Inflammatory macrophage treated with lipopolysaccharide for 1 hour (primary cell): ENCODE data around the gene TSFM.
"Not testable (repeated sequence)": the region's sequence is repeated elsewhere in the genome, so short reads cannot be mapped to it uniquely, and the experiment has no call there.

Experiments used
- DNase-seq, 2 donors: peaks; one replicate each; pipeline ENCODE4 v3.0.0-alpha.2; 2020 to 2022

Gene TSFM

GRCh38 chr12:57763881-57764661 is 18.5 kb upstream of the TSFM start:
- no peak for DNase-seq

GRCh38 chr12:57764662-57765002 is 18.0 kb upstream of the TSFM start:
- no peak for DNase-seq

- DNase-seq = peak; percentile 45 to 49
Observed at GRCh38 chr12:57765003-57765697, 17.4 kb upstream of the TSFM start.

GRCh38 chr12:57765698-57766463 is 16.7 kb upstream of the TSFM start:
- DNase-seq = peak; percentile 31 to 48

DNA sequence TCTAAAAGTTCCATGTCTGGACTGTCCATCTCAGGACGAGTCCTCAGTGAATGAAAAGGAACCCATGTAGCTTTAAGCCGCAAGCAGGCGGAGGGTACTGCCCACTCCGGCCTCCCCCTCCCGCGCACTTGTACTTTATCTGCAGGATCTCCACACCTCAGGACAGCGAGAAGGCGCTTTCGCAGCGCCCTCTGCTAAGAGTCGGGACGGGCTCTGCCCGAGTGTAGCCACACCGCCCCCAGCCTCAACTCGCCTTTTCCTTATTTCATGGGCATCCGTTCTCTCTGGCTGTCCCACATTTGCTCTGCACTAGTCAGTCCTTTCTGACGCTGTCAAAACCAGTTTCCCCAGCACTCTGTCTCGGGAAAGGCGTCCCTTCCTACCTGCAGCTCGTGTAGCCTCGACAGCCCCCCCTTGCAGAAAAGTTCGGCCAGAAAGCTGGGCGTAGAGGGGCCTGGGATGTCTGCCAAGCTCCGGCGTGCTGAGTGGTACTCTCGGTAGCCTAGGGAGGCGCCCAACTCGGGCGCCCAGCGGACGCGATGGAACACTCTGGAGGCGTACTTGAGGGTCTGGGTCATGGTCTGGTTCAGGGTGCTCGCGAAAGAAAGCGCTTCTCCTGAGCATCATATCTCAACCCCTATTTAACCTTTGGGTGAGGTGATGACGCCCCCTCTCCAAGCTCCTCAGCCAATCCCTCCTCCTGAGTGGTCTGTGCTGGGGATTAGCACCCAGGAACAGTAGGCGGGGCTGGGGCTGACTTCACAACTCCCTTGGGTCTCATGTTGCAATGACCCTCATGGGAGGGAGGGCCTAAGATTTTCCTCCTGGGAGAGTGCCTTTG is 15.9 kb upstream of the TSFM start, which contains the start of gene CYP27B1:
CYP27B1 (minus strand) TSS at position 615 of the 841 bp plus-strand sequence; CDS start at position 578, 37 bp downstream.
- DNase-seq = peak in 1 of 2 donors; percentile 80

GRCh38 chr12:57767305-57767698 is 15.3 kb upstream of the TSFM start:
- DNase-seq = peak in 1 of 2 donors; percentile 49

DNA sequence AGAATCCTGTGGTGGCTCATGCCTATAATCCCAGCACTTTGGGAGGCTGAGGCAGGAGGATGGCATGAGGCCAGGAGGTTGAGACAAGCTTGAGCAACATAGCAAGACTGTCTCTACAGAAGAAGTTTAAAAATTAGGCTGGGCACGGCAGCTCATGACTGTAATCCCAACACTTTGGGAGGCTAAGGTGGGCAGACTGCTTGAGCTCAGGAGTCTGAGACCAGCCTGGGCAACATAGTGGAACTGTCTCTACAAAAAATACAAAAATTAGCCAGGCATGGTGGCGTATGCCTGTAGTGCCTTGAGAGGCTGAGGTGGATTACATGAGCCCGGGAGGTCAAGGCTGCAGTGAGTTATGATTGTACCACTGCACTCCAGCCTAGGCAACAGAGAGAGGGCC is 14.7 kb upstream of the TSFM start:
- no peak for DNase-seq

GRCh38 chr12:57769594-57769993 is 13.0 kb upstream of the TSFM start:
- DNase-seq = no peak

- DNase-seq = peak; percentile 51 to 67
Observed at GRCh38 chr12:57770734-57771133, 11.9 kb upstream of the TSFM start.

GRCh38 chr12:57771236-57771872 is 11.2 kb upstream of the TSFM start:
- DNase-seq = peak; percentile 97 to 99

DNA sequence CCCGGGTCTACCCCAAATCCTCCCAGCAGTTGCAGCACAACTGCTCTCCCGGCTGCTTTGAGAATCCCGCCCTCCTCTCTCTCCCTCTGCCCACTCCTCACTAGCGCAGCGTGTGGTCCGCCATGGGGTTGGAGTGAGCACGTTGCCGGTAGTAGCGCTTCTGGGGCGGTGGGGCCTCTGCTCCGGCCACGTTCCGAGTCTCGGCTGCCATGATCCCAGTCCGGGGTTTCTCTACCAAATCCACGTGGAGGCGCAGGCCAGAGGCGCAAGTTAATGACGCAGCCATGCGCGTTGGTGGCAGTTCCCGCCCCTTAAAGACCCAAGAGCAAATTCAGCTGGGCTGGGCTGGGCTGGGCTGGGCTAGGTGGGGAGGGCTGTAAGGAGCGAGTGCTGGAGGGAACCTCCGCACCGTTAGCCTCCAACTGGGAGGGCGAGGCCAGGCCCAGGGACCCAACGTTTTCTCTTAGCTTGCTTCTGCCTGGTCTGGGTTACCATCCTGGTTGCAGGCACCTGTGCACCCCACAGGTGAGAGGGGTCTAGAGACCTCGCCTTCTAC is 10.6 kb upstream of the TSFM start, which contains the start of gene METTL1:
METTL1 (minus strand) TSS at position 233 of the 556 bp plus-strand sequence; CDS start at position 211, 22 bp downstream.
- DNase-seq = peak; percentile 96 to 98

GRCh38 chr12:57772429-57773322 is 9.9 kb upstream of the TSFM start, which contains the start of gene EEF1AKMT3:
EEF1AKMT3 (plus strand) TSS chr12:57772614; CDS start chr12:57772725, 111 bp downstream.
- peak in 1 of 2 donors; percentile 66 for DNase-seq

DNA sequence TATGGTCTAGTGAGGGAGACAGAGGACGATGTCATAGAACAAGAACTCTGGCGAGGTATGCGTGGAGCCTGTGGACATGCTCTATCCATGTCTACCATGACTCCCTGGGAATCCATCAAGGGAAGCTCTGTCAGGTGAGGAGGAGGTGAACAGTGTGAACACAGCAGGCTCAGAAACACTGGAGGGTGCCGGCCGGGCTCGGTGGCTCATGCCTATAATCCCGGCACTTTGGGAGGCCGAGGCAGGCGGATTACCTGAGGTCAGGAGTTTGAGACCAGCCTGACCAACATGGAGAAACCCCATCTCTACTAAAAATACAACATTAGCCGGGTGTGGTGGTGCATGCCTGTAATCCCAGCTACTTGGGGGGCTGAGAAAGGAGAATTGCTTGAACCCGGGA is 8.0 kb upstream of the TSFM start:
- not testable (repeated sequence) for DNase-seq

DNA sequence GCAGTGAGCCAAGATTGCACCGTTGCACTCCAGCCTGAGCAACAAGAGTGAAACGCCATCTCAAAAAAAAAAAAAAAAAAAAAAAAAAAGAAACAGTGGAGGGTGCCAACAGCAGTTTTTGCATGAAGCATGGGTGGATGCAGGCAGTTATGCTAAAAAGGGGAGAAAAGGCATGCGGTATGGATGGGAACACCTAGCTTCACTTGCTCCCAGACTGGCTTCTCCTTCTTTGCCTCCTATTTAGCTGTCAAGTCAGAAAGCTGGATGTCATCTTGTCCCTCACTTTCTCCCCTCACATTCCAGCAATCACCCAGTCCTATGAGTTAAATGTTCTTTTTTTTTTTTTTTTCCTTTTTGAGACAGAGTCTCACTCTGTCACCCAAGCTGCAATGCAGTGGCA is 7.5 kb upstream of the TSFM start:
- no peak for DNase-seq

GRCh38 chr12:57775563-57776246 is 6.9 kb upstream of the TSFM start:
- DNase-seq = peak; percentile 70 to 83

DNA sequence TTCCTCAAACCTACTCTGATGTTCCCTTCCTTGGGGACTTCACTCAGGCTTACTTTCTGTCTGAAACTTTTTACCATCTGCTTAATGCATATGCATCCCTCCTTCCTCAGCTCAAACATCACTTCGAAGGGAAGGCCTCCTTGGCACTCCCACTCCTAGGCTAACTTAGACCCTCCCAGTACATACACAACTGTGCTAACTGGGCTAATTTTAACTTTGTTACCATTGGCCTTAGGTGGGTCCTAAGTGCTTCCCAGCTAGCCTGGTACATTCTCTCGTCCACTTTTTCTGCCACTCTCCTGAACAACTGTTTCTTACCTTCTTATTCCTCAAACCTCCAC is 6.4 kb upstream of the TSFM start:
- DNase-seq = no peak

DNA sequence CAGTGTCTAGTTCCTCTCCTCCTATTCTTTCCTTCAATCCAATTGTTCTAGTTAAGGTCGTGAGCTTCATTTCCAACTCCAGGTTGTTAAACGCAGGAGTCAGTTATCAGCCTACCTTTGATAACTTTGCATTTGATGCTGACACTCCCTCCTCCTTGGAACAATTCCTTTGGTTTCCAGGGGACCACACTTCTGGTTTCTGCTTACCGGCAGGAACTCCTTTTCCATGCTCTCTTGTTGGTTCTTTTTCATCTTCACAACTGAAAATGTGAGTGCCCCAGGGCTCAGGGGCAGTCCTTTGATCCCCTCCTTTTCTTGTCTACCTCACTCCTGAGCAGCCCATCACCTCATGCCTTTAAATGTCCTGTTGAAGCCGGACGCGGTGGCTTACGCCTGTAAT is 5.2 kb upstream of the TSFM start:
- DNase-seq = no peak

DNA sequence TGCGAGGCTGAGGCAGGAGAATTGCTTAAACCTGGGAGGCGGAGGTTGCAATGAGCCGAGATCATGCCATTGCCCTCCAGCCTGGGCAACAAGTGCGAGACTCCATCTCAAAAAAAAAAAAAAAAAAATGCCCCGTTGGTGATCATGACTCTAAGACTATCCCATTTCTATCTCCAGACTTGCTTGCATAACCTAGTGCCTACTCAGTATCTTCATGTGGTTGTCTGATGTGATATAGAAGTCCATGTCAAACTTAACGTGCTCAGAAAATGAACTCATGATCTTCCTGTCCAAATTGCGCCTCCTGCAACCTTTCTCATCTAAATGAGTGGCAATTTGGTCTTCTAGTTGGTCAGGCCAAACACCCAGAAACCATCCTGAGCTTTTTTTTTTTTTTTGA is 4.7 kb upstream of the TSFM start:
- DNase-seq = peak in 1 of 2 donors; percentile 66

GRCh38 chr12:57779736-57780135 is 2.9 kb upstream of the TSFM start:
- no peak for DNase-seq
